GM20000 (cell line): ENCODE results near the gene TOP1.

Experiments used
- DNase-seq: peaks from one replicate; pipeline ENCODE4 v3.0.0; 2012; ENCODE audit warnings: low spot score
- CTCF ChIP-seq: IDR thresholded peaks from 2 replicates; pipeline ENCODE4 v1.5.1; 2012; ENCODE audit warnings: mild to moderate bottlenecking, control low read depth; ENCODE audit errors: extremely low read depth, missing control alignments

Gene TOP1

GRCh38 chr20:41095110-41095969 lies 66.7 kb downstream of the TOP1 start:
- DNase-seq, result peak; percentile 58
- TF ChIP-seq CTCF, result peak; percentile 55

GRCh38 chr20:41098703-41099250 lies 70.2 kb downstream of the TOP1 start:
- DNase-seq, result no peak

GRCh38 chr20:41100001-41100480 lies 71.4 kb downstream of the TOP1 start:
- DNase-seq, result no peak
- TF ChIP-seq CTCF, result no peak

More at GRCh38 chr20:41098703-41099250, 70.2 kb downstream of the TOP1 start:
- TF ChIP-seq CTCF, result no peak

- TF ChIP-seq CTCF, result no peak
These were observed 73.0 kb downstream of the TOP1 start for GRCh38 chr20:41101660-41102059.

GRCh38 chr20:41108531-41108930 lies 79.9 kb downstream of the TOP1 start:
- TF ChIP-seq CTCF, result no peak
- no peak for DNase-seq

More at GRCh38 chr20:41101660-41102059, 73.0 kb downstream of the TOP1 start:
- no peak for DNase-seq

GRCh38 chr20:41110012-41110411 lies 81.4 kb downstream of the TOP1 start:
- DNase-seq, result no peak
- TF ChIP-seq CTCF, result no peak

GRCh38 chr20:41110930-41111577 lies 82.4 kb downstream of the TOP1 start:
- no peak for DNase-seq
- TF ChIP-seq CTCF, result no peak
